HL-60 (cell line): ENCODE data around the gene ADAMTS2.

Experiments used
- DNase-seq, 2 experiments: peaks; one replicate each; pipeline ENCODE4 v3.0.0-alpha.2; 2010 to 2020; ENCODE audit warnings: low read depth in 1 of 2, low spot score in 1 of 2
- H3K27ac ChIP-seq: fragments of 250-450 bp; sonication (Bioruptor Pico); replicated peaks from 2 replicates; pipeline ENCODE4 v1.5.1; 2020; ENCODE audit warnings: mild to moderate bottlenecking, moderate library complexity
- H3K27me3 ChIP-seq: fragments of 250-450 bp; sonication (Bioruptor Pico); 2 replicates; pipeline ENCODE4 v1.5.1; 2021; ENCODE audit warnings: mild to moderate bottlenecking, moderate library complexity; ENCODE audit not compliant: insufficient read depth, poor library complexity, severe bottlenecking
- H3K4me3 ChIP-seq: replicated peaks from 2 replicates; pipeline ENCODE4 v1.5.1; 2011; ENCODE audit warnings: mild to moderate bottlenecking, control low read depth, low read length; ENCODE audit not compliant: insufficient read depth
- GABPA ChIP-seq: IDR thresholded peaks from 2 replicates; pipeline ENCODE4 v1.6.1; 2012; ENCODE audit warnings: low read depth
- POLR2AphosphoS5 ChIP-seq: IDR thresholded peaks from 2 replicates; pipeline ENCODE4 v1.6.1; 2012; ENCODE audit warnings: low read depth
- SPI1 ChIP-seq: IDR thresholded peaks from 2 replicates; pipeline ENCODE4 v1.6.1; 2012; ENCODE audit warnings: low read depth, mild to moderate bottlenecking, borderline replicate concordance
- TF ChIP-seq, protein P1 (sequence below): IDR thresholded peaks from 2 replicates; pipeline ENCODE4 v1.6.1; 2012; ENCODE audit warnings: low read depth; ENCODE audit not compliant: insufficient replicate concordance
- TF ChIP-seq, protein P2 (sequence below): IDR thresholded peaks from one replicate; pipeline ENCODE4 v1.5.1; 2011; ENCODE audit warnings: low read length, control low read depth, inconsistent platforms; ENCODE audit not compliant: insufficient read depth

Gene ADAMTS2

DNA sequence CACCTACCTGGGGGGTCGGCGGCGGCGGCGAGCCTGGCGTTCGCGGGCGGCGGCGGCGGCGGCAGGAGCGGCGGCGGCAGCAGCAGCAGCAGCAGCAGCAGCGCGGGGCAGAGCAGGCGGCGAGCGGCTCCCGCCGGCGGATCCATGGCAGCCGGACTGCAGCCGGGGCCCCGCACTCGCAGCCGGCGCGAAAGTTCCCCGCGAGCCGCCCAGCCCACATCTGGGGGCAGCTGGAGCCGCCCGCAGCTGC lies 153 bp downstream of the ADAMTS2 start:
- Histone ChIP-seq H3K27me3 (peaks cover 39% of the 10 kb centered on the region), H3K27ac (no peak overlapping the region), H3K4me3 (no peak overlapping the region)
- DNase-seq: no peak
- TF ChIP-seq GABPA: no peak

DNA sequence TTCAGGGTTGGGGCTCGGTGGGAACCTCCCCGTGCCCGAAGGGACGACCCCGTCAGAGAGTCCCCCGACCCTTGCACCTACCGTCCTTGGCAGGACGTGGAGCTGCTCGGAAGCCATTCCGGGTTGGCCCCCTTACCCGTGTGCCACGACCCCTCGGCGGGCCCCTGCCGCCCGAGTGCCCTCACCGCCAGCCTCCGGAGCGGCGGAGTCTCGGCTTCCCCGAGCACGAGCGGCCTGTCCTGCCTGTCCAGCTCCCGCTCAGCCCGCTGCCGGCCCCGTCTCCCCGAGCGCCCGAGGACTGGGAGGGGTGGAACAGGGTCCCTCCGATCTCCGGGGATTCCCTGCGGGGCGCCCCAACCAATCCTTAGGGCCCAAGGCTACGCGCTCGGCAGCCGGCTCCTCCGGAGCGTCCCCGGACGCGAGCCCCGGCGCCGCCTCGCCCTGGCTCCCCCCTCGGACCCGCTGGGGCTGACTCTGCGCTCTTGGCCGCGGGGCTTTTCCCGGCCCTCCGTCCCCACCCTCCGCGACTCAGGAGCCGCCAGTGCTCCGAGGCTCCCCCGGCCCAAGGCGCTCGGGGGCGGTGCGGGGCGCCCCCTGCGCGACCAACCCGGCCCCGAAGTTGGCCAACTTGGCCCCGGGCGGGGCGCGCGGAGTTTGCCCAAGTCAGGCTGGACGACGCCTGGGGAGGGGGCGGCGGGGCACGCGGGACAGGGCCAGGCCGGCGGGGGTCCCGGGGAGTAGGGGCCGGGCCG lies 654 bp downstream of the ADAMTS2 start:
- DNase-seq: no peak
- Histone ChIP-seq H3K4me3 (no peak overlapping the region), H3K27me3 (peaks cover 39% of the 10 kb centered on the region), H3K27ac (no peak overlapping the region)
- TF ChIP-seq POLR2AphosphoS5 (no peak), SPI1 (no peak)

DNA sequence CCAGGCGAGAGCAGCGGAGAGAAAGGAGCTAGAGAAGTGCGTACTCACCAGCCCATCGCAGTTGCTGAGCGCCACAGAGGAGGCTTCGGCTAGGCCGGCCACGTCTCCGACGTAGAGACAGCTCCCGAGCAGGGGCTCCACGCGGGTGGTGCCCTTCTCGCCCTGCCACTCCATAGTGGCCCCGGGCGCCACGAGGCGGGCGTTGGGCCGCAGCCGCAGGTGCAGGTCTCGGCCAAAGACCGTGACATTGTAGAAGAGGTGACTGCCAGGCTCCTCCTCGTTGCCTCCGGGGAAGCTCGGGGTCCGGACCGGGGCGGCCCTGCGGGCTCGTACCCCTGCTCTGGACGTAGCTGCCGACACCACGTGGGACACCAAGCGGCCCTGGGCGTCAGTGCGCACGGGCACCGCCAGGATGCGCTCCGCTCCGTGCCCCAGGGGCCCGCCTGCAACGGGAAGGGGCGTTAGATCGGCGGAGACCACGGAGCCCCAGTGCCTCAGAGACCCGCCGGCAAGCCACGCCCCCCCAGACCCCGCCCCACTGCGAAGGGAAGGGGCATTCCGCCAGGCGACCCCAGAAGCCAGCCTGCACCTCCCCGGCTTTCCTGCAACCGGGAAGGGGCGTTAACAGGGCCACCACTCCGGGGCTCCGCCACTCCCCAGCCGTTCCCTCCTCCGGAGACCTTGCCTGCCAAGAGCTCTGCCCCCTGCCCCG lies 1.4 kb downstream of the ADAMTS2 start:
- H3K27me3 ChIP-seq: peaks cover 39% of the 10 kb centered on the region
- TF ChIP-seq SPI1: no peak
- TF ChIP-seq, protein P1, sequence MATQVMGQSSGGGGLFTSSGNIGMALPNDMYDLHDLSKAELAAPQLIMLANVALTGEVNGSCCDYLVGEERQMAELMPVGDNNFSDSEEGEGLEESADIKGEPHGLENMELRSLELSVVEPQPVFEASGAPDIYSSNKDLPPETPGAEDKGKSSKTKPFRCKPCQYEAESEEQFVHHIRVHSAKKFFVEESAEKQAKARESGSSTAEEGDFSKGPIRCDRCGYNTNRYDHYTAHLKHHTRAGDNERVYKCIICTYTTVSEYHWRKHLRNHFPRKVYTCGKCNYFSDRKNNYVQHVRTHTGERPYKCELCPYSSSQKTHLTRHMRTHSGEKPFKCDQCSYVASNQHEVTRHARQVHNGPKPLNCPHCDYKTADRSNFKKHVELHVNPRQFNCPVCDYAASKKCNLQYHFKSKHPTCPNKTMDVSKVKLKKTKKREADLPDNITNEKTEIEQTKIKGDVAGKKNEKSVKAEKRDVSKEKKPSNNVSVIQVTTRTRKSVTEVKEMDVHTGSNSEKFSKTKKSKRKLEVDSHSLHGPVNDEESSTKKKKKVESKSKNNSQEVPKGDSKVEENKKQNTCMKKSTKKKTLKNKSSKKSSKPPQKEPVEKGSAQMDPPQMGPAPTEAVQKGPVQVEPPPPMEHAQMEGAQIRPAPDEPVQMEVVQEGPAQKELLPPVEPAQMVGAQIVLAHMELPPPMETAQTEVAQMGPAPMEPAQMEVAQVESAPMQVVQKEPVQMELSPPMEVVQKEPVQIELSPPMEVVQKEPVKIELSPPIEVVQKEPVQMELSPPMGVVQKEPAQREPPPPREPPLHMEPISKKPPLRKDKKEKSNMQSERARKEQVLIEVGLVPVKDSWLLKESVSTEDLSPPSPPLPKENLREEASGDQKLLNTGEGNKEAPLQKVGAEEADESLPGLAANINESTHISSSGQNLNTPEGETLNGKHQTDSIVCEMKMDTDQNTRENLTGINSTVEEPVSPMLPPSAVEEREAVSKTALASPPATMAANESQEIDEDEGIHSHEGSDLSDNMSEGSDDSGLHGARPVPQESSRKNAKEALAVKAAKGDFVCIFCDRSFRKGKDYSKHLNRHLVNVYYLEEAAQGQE: no peak
- TF ChIP-seq POLR2AphosphoS5: no peak
- TF ChIP-seq, protein P2, sequence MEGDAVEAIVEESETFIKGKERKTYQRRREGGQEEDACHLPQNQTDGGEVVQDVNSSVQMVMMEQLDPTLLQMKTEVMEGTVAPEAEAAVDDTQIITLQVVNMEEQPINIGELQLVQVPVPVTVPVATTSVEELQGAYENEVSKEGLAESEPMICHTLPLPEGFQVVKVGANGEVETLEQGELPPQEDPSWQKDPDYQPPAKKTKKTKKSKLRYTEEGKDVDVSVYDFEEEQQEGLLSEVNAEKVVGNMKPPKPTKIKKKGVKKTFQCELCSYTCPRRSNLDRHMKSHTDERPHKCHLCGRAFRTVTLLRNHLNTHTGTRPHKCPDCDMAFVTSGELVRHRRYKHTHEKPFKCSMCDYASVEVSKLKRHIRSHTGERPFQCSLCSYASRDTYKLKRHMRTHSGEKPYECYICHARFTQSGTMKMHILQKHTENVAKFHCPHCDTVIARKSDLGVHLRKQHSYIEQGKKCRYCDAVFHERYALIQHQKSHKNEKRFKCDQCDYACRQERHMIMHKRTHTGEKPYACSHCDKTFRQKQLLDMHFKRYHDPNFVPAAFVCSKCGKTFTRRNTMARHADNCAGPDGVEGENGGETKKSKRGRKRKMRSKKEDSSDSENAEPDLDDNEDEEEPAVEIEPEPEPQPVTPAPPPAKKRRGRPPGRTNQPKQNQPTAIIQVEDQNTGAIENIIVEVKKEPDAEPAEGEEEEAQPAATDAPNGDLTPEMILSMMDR: no peak
- no peak for TF ChIP-seq GABPA
- H3K27ac ChIP-seq: no peak overlapping the region
- no peak overlapping the region for H3K4me3 ChIP-seq
- DNase-seq: no peak

DNA sequence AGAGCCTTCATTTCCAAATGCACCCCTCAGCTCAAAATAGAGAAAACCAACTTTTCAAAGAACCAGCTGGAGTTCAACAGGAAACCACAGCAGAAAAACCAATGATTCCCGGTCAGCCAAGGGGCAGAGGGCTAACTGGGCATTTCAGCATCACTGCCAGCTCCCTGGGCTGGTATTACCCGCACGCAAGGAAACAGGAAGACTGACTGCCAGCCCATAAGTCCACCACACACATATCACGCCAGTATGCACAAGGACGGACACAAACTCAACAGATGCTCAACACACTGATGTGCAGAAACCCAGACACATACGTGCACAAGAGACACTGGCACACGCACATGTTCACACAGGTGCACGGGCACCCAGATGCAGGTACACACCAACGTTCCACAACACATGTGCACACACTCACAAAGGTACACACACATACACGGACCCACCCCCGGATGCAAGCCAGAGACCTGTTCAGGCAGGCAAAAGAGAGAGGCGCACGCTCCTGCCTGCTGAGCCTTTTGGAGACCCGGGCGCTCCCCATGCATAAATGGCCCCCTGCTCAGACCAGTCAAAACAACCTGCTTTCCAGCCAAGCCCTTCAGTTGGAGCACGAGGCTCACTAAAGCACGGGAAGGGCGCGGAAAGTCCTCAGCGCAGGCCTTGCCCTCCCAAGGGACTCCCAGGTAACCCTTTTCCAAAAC lies 2.1 kb downstream of the ADAMTS2 start:
- Histone ChIP-seq H3K27me3 (peaks cover 39% of the 10 kb centered on the region), H3K4me3 (no peak overlapping the region), H3K27ac (no peak overlapping the region)
- TF ChIP-seq, protein P1: no peak
- TF ChIP-seq POLR2AphosphoS5: no peak
- TF ChIP-seq, protein P2: no peak
- no peak for TF ChIP-seq SPI1
- no peak for TF ChIP-seq GABPA
- DNase-seq: no peak
